Measurements from ENCODE around the gene ZBTB32.
A peak's percentile ranks its signal among the peaks of the same experiment; 100 is the strongest.
"Not testable (repeated sequence)": the region's sequence is repeated elsewhere in the genome, so short reads cannot be mapped to it uniquely, and the experiment has no call there.

Gene ZBTB32

DNA sequence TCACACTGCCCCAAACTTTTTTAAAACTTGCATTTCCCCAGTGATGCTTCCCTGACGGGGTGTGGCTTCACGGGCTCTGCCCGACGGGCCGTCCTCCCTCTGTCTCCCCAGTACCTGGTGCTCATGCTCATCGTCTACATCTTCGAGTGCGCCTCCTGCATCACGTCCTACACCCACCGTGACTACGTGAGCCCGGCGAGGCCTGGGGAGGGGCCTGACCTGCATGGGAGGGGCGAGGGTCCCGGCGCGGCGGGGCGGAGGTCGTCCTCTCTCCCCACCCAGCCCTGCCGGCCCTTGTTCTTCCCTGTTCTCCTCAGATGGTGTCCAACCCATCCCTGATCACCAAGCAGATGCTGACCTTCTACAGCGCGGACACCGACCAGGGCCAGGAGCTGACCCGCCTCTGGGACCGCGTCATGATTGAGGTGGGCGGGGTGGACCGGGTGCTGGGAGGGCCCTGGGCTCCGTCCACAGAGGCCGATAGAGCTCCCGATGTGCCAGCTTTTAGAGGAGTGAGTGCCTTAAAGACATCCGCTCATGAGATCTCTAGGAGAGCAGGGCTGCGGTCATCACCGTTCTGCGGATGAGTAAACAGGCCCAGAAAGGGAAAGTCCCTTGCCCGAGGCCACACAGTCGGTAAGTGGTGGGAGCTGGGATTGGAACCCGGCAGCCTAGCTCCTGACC, 31.1 kb upstream of the ZBTB32 start:
- peak overlapping the region; percentile 33 for H3K4me3 ChIP-seq (ENCODE audit: low read length)
- TF ChIP-seq CTCF (conservative IDR thresholded peaks at IDR 0.05; ENCODE audit: low read depth, low read length) = no peak
- no peak for DNase-seq (ENCODE audit: low read depth)

GRCh38 chr19:35675589-35676140, 28.7 kb upstream of the ZBTB32 start:
- TF ChIP-seq CTCF (conservative IDR thresholded peaks at IDR 0.05; ENCODE audit: low read depth, low read length) = no peak
- no peak for DNase-seq (ENCODE audit: low read depth)
- H3K4me3 ChIP-seq (ENCODE audit: low read length) = no peak overlapping the region

GRCh38 chr19:35689836-35690235, 14.5 kb upstream of the ZBTB32 start:
- H3K4me3 ChIP-seq (ENCODE audit: low read length) = no peak overlapping the region
- no peak for TF ChIP-seq CTCF (conservative IDR thresholded peaks at IDR 0.05; ENCODE audit: low read depth, low read length)
- DNase-seq (ENCODE audit: low read depth) = no peak

GRCh38 chr19:35691106-35691505, 13.3 kb upstream of the ZBTB32 start:
- not testable (repeated sequence) for DNase-seq (ENCODE audit: low read depth); H3K4me3 ChIP-seq (ENCODE audit: low read length)

GRCh38 chr19:35692010-35692409, 12.3 kb upstream of the ZBTB32 start:
- H3K4me3 ChIP-seq (ENCODE audit: low read length) = no peak overlapping the region
- no peak for DNase-seq (ENCODE audit: low read depth)
- TF ChIP-seq CTCF (conservative IDR thresholded peaks at IDR 0.05; ENCODE audit: low read depth, low read length) = no peak

DNA sequence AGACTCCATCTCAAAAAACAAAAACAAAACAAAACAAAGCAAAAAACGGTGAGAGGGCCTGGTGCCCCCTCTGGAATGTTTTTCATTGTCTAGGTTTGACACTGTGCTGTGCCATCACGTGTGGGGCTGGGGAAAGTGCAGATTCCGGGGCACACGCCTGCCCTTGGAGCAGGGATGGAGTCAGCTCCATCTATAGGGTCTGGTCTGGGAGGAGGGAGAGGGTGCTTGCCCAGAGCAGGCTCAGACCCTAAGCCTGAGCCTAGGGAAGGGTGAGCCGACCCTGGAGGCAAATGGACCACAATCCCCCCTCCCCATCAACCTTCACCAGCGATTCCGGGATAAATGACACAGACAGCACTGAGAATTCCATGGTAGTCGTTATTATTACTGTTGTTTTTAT, 10.9 kb upstream of the ZBTB32 start:
- no peak for DNase-seq (ENCODE audit: low read depth)
- no peak for TF ChIP-seq CTCF (conservative IDR thresholded peaks at IDR 0.05; ENCODE audit: low read depth, low read length)
- no peak overlapping the region for H3K4me3 ChIP-seq (ENCODE audit: low read length)

- DNase-seq (ENCODE audit: low read depth) = peak; percentile 33
- TF ChIP-seq CTCF (conservative IDR thresholded peaks at IDR 0.05; ENCODE audit: low read depth, low read length) = peak; percentile 99
- no peak overlapping the region for H3K4me3 ChIP-seq (ENCODE audit: low read length)
Observed at GRCh38 chr19:35693835-35694599, 10.3 kb upstream of the ZBTB32 start.

All from retinal pigment epithelial cell (primary cell).